ENCODE data around the gene SLC22A2. TPM values are rescaled to one million over a fixed set of nuclear protein-coding genes. Genes with fewer than 3 reads are reported as not detected.

Gene SLC22A2
- total RNA-seq, 1 experiment from 2014 or later, result 0.96 TPM

- CTCF ChIA-PET, result no interaction called here
- H3K4me3 Mint-ChIP-seq, result no peak overlapping the region
Measured at GRCh38 chr6:160177220-160177619, 81.4 kb downstream of the SLC22A2 start.

DNA sequence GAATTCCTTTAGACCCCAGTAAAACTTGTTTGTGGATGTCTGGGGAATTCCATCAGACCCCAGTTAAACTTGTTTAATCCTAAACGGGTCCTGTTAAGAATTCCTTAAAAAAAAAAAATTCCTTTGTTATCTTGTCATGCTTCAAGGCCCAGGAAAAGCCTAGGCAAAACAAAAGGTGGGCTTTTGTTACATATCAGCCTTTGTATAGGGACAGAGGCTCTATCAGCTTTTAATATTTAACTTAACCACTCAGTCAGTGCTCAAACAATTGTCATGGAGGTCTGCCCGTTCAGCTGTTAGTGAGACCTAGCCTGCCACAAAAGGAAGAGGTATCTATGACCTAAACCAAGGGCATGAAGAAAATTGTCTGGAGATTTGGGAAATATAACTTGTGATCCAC lies 83.9 kb downstream of the SLC22A2 start:
- ATAC-seq (no peak), DNase-seq (ENCODE audit: low spot score) (no peak)
- no peak overlapping the region for H3K27ac Mint-ChIP-seq
- H3K36me3 Mint-ChIP-seq, result no peaks in the 10 kb centered on the region
- POLR2A ChIA-PET, result no interaction called here
- H3K9me3 Mint-ChIP-seq, result no peaks in the 10 kb centered on the region
- H3K4me1 Mint-ChIP-seq, result peaks cover 20% of the 10 kb centered on the region
- CTCF ChIA-PET, result no interaction called here
- no peak overlapping the region for H3K4me3 Mint-ChIP-seq
- no peaks in the 10 kb centered on the region for H3K27me3 Mint-ChIP-seq (ENCODE audit: low read depth)
- TF ChIP-seq JAZF1 (CRISPR knock-in tag; IDR thresholded peaks at IDR 0.05), result no peak
- no peak for TF ChIP-seq GABPB1 (CRISPR knock-in tag; IDR thresholded peaks at IDR 0.05)
- TF ChIP-seq ETV6 (CRISPR knock-in tag; IDR thresholded peaks at IDR 0.05), result no peak
- TF ChIP-seq GTF2I (CRISPR knock-in tag; conservative IDR thresholded peaks at IDR 0.05), result no peak
- TF ChIP-seq ZNF281 (CRISPR knock-in tag; IDR thresholded peaks at IDR 0.05), result no peak
- TF ChIP-seq SOX15 (CRISPR knock-in tag; IDR thresholded peaks at IDR 0.05), result no peak
- TF ChIP-seq SP1 (CRISPR knock-in tag; conservative IDR thresholded peaks at IDR 0.05), result no peak
- TF ChIP-seq NFE2L1 (CRISPR knock-in tag; IDR thresholded peaks at IDR 0.05), result no peak
- no peak for TF ChIP-seq ZNF425 (CRISPR knock-in tag; conservative IDR thresholded peaks at IDR 0.05)
- TF ChIP-seq JUN (CRISPR knock-in tag; IDR thresholded peaks at IDR 0.05), result no peak
- TF ChIP-seq ZNF671 (CRISPR knock-in tag; IDR thresholded peaks at IDR 0.05), result no peak
- TF ChIP-seq ELF4 (CRISPR knock-in tag; IDR thresholded peaks at IDR 0.05; ENCODE audit: low read depth), result no peak
- no peak for TF ChIP-seq ZNF396 (CRISPR knock-in tag; IDR thresholded peaks at IDR 0.05; ENCODE audit: borderline replicate concordance)
- no peak for TF ChIP-seq ZNF219 (CRISPR knock-in tag; IDR thresholded peaks at IDR 0.05; ENCODE audit: borderline replicate concordance)
- TF ChIP-seq PRRX2 (CRISPR knock-in tag; IDR thresholded peaks at IDR 0.05), result no peak

More at GRCh38 chr6:160177220-160177619, 81.4 kb downstream of the SLC22A2 start:
- ATAC-seq (no peak), DNase-seq (ENCODE audit: low spot score) (no peak)
- Mint-ChIP-seq H3K27ac (no peak overlapping the region), H3K4me1 (peaks cover 20% of the 10 kb centered on the region), H3K9me3 (no peaks in the 10 kb centered on the region), H3K36me3 (no peaks in the 10 kb centered on the region), H3K27me3 (ENCODE audit: low read depth) (no peaks in the 10 kb centered on the region)
- POLR2A ChIA-PET, result no interaction called here
- TF ChIP-seq ZNF671 (CRISPR knock-in tag; IDR thresholded peaks at IDR 0.05), result no peak

GRCh38 chr6:160173806-160174527 lies 84.7 kb downstream of the SLC22A2 start:
- ChIA-PET CTCF (no interaction called here), POLR2A (no interaction called here)
- no peak for ATAC-seq
- DNase-seq (ENCODE audit: low spot score), result no peak
- TF ChIP-seq TP53 (CRISPR knock-in tag; IDR thresholded peaks at IDR 0.05) (no peak), CREM (CRISPR knock-in tag; IDR thresholded peaks at IDR 0.05) (no peak), ZNF219 (CRISPR knock-in tag; IDR thresholded peaks at IDR 0.05; ENCODE audit: borderline replicate concordance) (no peak), ZNF671 (CRISPR knock-in tag; IDR thresholded peaks at IDR 0.05) (no peak), PRRX2 (CRISPR knock-in tag; IDR thresholded peaks at IDR 0.05) (no peak), AR (CRISPR knock-in tag; IDR thresholded peaks at IDR 0.05) (no peak), ZBTB21 (CRISPR knock-in tag; IDR thresholded peaks at IDR 0.05; ENCODE audit: borderline replicate concordance) (no peak), FOXP1 (CRISPR knock-in tag; IDR thresholded peaks at IDR 0.05; ENCODE audit: borderline replicate concordance) (no peak)
- Mint-ChIP-seq H3K9me3 (no peaks in the 10 kb centered on the region), H3K27me3 (ENCODE audit: low read depth) (no peaks in the 10 kb centered on the region), H3K4me3 (no peak overlapping the region), H3K4me1 (peaks cover 20% of the 10 kb centered on the region), H3K36me3 (no peaks in the 10 kb centered on the region), H3K27ac (no peak overlapping the region)
